ENCODE measurements around the gene SPACDR. TPM values are rescaled to one million over a fixed set of nuclear protein-coding genes. Genes with fewer than 3 reads are reported as not detected.
"Not testable (repeated sequence)": the region's sequence is repeated elsewhere in the genome, so short reads cannot be mapped to it uniquely, and the experiment has no call there.

The SPACDR gene
- total RNA-seq, 4 donors from 2014 or later: 0.53 TPM; not detected in 3

DNA sequence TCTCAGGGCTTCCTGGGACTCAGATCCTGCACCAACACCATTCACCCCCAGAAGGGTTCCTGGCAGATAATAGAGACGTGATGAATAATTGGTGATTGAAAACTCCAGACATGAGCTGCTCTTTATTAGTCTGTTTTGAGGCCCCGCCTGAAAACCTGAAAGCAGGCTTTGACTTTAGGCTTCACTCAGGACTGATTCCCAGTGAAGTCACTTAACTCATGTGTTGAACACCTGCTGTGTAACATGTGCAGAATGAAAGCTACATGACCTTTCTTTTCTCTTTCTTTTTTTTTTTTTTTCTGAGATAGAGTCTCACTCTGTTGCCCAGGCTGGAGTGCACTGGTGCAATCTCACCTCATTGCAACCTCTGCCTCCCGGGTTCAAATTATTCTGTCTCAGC lies 8.9 kb downstream of the SPACDR start:
- no peaks in the 10 kb centered on the region for H3K27me3 ChIP-seq
- no peaks in the 10 kb centered on the region for H3K9me3 ChIP-seq
- no peak overlapping the region for H3K27ac ChIP-seq
- TF ChIP-seq EP300 (IDR thresholded peaks at IDR 0.05) (no peak), POLR2AphosphoS5 (IDR thresholded peaks at IDR 0.05) (no peak), POLR2A (IDR thresholded peaks at IDR 0.05) (no peak)
- TF ChIP-seq, protein P1, sequence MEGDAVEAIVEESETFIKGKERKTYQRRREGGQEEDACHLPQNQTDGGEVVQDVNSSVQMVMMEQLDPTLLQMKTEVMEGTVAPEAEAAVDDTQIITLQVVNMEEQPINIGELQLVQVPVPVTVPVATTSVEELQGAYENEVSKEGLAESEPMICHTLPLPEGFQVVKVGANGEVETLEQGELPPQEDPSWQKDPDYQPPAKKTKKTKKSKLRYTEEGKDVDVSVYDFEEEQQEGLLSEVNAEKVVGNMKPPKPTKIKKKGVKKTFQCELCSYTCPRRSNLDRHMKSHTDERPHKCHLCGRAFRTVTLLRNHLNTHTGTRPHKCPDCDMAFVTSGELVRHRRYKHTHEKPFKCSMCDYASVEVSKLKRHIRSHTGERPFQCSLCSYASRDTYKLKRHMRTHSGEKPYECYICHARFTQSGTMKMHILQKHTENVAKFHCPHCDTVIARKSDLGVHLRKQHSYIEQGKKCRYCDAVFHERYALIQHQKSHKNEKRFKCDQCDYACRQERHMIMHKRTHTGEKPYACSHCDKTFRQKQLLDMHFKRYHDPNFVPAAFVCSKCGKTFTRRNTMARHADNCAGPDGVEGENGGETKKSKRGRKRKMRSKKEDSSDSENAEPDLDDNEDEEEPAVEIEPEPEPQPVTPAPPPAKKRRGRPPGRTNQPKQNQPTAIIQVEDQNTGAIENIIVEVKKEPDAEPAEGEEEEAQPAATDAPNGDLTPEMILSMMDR (IDR thresholded peaks at IDR 0.05): no peak
- DNase-seq (ENCODE audit: low spot score in 2 of 2): no peak
- 77% methylated on average over 3 of the region's 3 CpGs for WGBS
- no peaks in the 10 kb centered on the region for H3K36me3 ChIP-seq
- H3K4me3 ChIP-seq: no peak overlapping the region
- H3K4me1 ChIP-seq: peaks cover 6% of the 10 kb centered on the region

DNA sequence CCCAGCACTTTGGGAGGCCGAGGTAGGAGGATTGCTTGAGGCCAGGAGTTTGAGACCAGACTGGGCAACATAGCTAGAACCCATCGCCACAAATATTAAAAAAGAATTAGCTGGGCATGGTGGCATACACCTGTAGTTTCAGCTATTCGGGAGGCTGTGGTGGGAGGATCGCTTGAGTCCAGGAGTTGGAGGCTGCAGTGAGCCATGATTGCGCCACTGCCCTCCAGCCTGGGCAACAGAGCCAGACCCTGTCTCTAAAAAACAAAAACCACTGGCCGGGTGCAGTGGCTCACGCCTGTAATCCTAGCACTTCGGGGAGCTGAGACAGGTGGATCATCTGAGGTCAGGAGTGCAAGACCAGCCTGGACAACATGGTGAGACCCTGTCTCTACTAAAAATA lies 10.2 kb downstream of the SPACDR start:
- DNase-seq (ENCODE audit: low spot score in 2 of 2); H3K27ac ChIP-seq; H3K9me3 ChIP-seq; H3K36me3 ChIP-seq; H3K27me3 ChIP-seq; H3K4me3 ChIP-seq: not testable (repeated sequence)
- 95% methylated on average over 8 of the region's 8 CpGs for WGBS
- H3K4me1 ChIP-seq: peaks cover 11% of the 10 kb centered on the region

DNA sequence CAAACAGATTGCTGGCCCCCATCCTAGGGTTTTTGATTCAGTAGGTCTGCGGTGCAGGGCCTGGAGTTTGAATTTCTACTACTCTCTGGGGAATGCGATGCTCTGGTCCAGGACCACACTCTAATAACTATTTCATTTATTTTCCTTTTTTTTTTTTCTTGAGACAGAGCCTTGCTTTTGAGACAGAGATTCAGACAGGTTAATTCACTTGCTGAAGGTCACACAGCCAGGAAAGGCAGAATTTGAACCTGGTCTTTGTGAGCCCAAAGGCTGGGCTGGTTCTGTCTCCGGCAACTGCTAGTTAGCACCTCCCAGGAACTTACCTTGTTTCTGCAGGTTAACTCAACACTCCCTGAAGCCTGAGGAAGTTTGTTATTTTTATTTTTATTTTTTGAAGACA lies 11.5 kb downstream of the SPACDR start:
- no peak overlapping the region for H3K4me3 ChIP-seq
- no peak for DNase-seq (ENCODE audit: low spot score in 2 of 2)
- peaks cover 11% of the 10 kb centered on the region for H3K4me1 ChIP-seq
- 61% methylated on average over 3 of the region's 3 CpGs for WGBS
- no peaks in the 10 kb centered on the region for H3K36me3 ChIP-seq
- H3K27me3 ChIP-seq: no peaks in the 10 kb centered on the region
- H3K9me3 ChIP-seq: no peaks in the 10 kb centered on the region
- TF ChIP-seq POLR2A (IDR thresholded peaks at IDR 0.05) (no peak), EP300 (IDR thresholded peaks at IDR 0.05) (no peak), POLR2AphosphoS5 (IDR thresholded peaks at IDR 0.05) (no peak)
- TF ChIP-seq, protein P1 (IDR thresholded peaks at IDR 0.05): no peak
- H3K27ac ChIP-seq: no peak overlapping the region

DNA sequence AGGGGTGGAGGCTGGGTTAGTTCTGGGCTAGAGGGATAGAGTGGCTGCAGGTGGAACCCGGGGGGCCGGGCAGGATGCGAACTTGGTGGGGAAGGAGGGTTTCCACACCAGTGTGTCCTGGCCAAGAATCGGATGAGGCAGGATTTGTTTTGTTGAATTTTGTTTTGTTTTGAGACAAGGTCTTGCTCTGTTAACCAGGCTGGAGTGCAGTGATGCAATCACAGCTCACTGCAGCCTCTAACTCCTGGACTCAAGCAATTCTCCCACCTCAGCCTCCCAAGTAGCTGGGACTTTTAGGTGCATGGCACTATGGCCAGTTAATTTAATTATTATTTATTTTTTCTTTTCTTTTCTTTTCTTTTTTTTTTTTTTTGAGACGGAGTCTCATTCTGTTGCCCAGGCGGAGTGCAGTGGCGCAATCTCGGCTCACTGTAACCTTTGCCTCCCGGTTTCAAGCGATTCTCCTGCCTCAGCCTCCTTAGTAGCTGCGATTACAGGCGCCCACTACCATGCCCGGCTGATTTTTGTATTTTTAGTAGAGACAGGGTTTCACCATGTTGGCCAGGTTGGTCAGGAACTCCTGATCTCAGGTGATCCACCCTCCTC lies 14.8 kb downstream of the SPACDR start:
- Histone ChIP-seq H3K9me3 (no peaks in the 10 kb centered on the region), H3K36me3 (no peaks in the 10 kb centered on the region), H3K4me1 (peaks cover 11% of the 10 kb centered on the region), H3K27ac (no peak overlapping the region), H3K4me3 (no peak overlapping the region), H3K27me3 (no peaks in the 10 kb centered on the region)
- no peak for DNase-seq (ENCODE audit: low spot score in 2 of 2)
- no peak for TF ChIP-seq EP300 (IDR thresholded peaks at IDR 0.05)
- WGBS: 86% methylated on average over 13 of the region's 13 CpGs

DNA sequence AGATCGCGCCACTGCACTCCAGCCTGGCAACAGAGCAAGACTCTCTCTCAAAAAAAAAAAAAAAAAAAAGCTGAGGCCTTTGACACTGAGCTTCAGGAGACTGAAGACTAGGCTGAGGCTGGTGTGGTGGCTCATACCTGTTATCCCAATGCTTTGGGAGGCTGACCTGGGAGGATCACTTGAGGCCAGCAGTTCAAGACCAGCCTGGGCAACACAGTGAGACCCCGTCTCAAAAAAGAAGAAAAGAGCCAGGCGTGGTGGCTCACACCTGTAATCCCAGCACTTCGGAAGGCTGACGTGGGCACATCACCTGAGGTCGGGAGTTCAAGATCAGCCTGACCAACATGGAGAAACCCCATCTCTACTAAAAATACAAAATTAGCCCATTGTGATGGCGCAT lies 16.7 kb downstream of the SPACDR start:
- not testable (repeated sequence) for DNase-seq (ENCODE audit: low spot score in 2 of 2); H3K36me3 ChIP-seq; H3K9me3 ChIP-seq; H3K4me3 ChIP-seq; H3K27me3 ChIP-seq; H3K27ac ChIP-seq
- H3K4me1 ChIP-seq: peaks cover 11% of the 10 kb centered on the region
- WGBS: 96% methylated on average over 8 of the region's 8 CpGs

DNA sequence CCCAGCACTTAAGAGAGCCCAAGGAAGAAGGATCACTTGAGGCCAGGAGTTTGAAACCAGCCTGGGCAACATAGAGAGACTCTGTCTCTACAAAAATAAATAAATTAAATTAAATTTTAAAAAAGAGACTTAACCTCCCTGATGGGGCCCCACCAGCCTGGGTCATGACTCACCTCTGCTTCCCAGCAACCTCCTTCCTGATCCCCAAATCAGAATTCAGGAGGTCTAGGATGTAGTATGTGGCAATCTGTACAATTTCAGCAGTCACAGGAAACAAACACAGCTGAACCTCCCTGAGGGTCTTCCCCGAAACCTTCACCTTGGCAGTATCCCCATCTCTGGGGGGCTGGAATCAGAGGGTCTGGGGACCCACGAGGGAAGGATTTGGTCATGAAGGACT lies 18.0 kb downstream of the SPACDR start:
- Histone ChIP-seq H3K4me1 (peaks cover 11% of the 10 kb centered on the region), H3K27me3 (no peaks in the 10 kb centered on the region), H3K27ac (no peak overlapping the region), H3K4me3 (no peak overlapping the region), H3K36me3 (no peaks in the 10 kb centered on the region), H3K9me3 (no peaks in the 10 kb centered on the region)
- WGBS: 73% methylated on average over 2 of the region's 2 CpGs
- TF ChIP-seq POLR2AphosphoS5 (IDR thresholded peaks at IDR 0.05): no peak
- TF ChIP-seq, protein P1 (IDR thresholded peaks at IDR 0.05): no peak
- TF ChIP-seq EP300 (IDR thresholded peaks at IDR 0.05): no peak
- no peak for TF ChIP-seq POLR2A (IDR thresholded peaks at IDR 0.05)
- DNase-seq (ENCODE audit: low spot score in 2 of 2): no peak

Measured in suprapubic skin (tissue), 4 donors.